Activated naive CD4-positive, alpha-beta T cell (primary cell): ENCODE results near the gene HOXD9.

Source experiments
- DNase-seq, 4 experiments: peaks; one replicate each; lab custom pipeline; 2025; lab: John Stamatoyannopoulos, UW

HOXD9 gene

GRCh38 chr2:176152350-176153181 is 30.0 kb downstream of the HOXD9 start:
- DNase-seq = no peak

DNA sequence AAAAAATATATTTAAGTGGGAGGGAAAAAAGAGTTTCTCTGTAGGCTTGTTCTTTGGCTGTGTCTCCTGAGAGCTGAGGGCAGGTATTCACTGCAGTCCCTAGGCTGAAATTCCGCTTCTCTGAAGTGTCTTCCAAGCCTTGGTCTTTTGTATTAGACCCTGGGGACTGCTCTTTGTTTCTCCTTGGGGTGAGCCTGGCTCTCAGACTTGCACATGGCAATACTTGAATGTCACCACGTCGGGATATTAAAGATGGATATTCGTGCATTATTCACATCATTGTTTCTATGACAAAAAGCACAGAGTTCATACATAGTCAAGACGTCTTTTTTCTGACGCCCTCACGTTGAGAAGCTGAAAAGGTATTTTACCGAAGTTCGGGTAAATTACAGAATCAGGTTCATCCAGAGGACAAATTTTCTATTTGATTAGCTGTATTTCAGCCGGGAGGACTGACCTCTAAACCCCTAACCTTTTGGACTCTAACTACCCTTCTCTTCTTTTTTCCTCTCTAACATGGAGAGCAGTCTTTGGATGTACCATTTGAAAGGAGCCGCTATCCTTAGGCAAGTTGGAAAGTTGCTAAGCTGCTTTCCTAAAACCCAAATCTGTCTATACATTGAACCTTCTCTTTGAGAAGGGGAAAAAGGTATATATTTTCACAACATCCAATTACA is 32.2 kb downstream of the HOXD9 start:
- no peak for DNase-seq

GRCh38 chr2:176155356-176156044 is 33.0 kb downstream of the HOXD9 start:
- no peak for DNase-seq

GRCh38 chr2:176156301-176156806 is 33.8 kb downstream of the HOXD9 start:
- DNase-seq = no peak

DNA sequence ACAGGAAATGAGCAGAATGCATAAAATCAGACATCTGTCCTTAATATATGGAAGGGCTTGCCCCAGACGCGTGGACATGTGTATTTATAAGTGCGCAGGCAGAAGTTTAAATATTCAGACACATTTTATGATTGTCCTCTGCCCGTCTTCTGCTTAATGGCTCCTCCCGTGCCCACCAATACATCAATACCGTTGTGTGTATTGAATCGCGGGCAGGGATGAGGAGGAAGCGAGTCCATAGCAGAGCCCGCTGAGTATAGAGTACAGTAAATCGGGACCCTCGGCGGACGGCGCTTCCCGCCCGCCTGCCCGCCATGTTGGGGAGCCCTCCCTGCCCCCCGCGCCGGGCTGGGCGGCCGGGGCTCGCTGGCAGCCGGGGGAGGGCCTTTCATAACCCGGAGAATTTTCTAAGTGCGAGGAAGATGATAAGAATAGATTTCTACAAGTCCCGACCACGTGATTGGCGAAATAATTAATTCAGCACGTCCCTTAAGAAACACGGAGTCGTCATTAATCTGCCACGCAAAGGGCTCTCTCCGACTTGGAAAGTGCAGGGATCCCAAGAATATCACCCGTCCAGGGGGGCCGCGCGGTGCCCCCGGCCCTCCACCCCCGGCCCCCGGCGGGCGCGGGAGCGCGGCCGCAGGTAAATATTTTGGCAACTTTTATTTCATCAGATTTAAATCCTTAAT is 34.4 kb downstream of the HOXD9 start, which contains the start of gene HOXD3:
Gene HOXD3, plus strand, starts transcription at position 501 of the 692 bp plus-strand sequence. CDS start 11,808 bp downstream, outside the sequence.
- no peak for DNase-seq

DNA sequence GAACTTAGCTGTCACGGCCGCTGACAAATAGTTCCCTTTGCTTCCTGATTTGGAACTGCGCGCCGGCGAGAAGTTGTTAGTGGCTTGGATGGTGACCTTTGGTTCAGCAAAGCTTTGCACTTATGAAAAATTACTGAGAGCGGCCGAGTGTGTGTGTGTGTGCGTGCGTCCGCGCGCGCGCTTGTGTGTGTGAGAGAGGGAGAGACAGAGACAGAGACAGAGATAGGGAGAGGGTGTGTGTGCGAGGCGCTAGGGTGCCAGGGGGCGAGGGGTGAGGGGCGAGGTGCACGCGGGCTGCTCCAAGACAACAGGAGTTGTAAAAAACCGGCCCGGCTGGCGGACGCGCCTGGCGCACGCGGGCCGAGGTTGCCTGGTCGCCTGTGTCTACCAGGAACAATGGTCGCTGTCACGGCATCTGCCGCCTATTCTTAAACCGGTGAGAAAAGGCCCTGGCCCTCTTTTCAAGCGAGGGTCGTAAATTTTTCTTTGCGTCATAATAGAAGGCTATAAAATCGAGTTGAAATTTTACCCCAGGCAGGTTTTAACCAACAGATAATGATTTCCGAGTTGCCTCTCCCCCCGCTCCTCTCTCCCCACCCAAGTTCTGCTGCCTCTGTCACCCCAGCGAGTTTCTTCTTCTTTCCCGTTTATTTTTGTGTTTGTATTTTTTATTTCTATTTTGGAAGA is 35.1 kb downstream of the HOXD9 start:
- DNase-seq = no peak

DNA sequence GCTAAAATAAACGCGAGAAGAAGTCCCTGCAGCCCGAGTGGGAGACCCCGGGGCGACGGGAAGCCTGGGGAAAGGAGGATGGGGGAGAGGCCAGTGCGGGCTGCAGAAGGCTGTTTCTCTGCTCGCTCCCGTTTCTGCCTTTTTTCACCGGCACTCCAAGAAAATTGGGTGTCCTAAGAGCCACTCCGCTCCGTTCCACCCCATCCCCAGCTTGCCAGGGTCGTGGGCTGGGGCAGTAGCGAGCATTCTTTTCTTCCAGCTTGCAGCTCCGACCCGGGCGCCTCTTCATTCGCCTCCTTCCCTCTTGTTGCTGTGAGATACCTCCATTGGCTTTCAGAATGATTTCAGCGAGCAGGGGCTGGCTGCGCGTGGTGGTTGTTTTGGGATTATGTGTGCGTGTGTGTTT is 35.7 kb downstream of the HOXD9 start:
- DNase-seq = no peak

GRCh38 chr2:176158855-176159662 is 36.5 kb downstream of the HOXD9 start:
- no peak for DNase-seq

DNA sequence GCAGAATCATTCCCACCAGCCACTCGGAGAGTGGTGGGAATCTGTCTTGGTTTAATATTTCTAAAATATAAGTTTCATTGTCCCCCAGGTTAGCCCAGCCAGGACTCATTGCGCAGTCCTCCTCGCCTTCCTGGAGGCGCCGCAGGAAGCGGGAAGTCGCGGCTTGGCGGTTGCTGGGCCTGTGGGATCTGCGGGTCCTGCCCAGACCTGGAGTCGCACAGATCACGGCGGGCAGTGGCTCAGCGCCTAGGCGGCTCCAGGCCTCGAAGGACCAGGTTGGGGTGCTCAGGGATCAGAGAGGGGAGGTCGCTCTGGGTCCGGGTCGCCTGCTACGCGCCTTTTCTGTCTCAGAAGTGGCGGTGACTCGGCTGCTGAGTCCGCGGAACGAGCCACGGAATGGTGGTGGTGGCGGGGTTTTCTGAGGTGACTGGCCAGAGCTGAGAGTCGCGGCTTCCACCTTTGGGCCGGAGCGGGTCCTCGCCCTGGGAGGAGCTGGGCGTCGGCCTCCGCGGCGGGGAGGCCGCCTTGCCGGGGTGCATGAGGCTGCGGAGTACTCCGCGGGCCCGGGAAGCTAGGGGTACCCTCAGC is 37.2 kb downstream of the HOXD9 start:
- DNase-seq = no peak

GRCh38 chr2:176160251-176160985 is 37.9 kb downstream of the HOXD9 start:
- no peak for DNase-seq

DNA sequence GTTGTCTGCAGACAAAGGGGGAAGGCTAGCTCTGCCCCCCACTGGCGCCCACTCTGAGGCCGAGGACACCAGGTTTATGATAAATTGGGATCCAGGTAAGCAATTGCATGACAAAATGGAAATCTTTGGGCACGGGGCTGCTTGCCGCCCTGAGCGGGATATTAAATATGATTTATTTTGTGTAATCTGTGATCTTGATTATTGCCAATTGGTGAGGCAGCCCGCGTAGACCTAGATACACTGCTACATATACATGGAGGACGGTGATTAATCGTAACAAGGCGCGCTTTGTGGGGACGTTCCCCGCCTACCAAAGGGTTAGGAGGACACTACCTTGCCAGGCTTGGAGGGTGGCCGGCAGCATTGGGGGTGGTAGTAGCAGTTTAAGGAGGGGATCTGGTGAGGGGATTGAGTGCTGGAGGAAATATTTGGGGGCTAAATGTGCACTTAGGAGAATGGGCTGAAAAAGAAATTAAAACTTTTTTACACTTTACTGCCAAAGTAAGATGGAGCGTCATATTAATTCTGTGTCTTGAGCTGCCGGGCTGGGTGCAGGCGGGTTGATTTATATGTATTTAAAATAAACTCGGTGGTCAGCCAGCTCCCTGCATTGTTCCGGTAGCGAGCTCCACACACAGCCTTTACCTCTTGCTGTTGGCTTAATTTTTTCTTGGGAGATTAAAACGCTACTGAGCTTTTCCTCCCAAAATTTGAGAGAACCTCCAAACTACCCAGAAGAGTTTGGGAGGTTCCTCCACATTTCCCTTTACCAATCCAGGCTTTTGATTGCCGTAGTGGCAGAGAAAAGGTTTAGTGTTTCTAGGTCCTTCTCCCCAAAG is 38.7 kb downstream of the HOXD9 start:
- no peak for DNase-seq

GRCh38 chr2:176161825-176162626 is 39.5 kb downstream of the HOXD9 start:
- no peak for DNase-seq

DNA sequence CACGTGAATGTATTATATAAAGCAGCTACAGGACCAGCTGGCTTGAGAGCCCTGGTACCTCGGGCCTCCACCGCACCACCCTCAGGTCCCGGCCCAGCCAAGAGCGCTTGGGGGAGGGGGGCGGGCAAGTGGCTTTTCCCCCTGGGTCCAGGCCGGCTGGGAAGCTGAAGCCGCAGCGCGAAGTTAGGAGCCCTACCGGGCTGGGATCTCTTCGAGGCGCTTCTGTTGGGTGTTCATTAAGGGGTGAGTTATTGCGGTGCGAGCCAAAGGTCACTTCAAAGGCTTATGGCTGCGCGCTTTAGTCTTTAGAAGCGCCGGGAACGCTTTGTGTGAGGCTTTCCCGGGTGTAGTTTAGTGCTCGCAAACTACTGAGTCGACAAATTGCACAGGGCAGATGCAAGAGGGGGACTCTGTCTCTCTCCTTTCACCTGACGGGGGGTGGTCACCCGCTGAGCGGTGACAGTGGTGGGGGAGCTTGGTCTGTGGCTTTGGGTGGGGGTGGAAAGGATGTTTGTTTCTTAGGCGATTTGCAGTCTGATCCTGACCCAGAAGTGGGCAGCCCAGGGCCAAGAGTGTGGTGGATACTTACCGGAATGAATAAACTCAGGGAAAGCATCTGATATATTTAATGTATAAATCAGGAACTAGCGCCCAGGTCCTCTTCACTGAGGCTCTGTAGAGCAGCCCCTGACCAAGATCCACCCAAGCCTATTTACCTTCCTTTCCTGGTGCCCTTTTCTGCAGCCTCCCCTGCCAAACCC is 40.6 kb downstream of the HOXD9 start:
- no peak for DNase-seq

DNA sequence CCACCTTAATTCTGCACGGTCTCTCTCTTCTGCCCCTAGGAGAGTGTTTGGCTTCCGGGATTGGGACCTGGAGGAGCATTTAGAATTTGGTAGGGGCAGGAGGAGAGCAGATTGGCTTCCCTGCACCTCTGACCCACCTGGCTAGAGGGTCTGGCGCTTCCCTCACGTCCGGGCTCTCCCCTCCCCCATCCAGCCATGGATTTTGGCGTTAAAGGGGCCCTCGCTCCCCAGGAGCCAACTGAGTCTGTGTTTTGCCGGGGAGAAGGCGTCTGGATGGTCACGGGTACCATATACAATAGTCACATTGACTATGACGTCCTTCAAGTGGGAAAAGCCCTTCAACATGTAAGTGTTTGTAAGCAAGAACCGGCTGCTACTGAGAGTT is 41.1 kb downstream of the HOXD9 start:
- DNase-seq = no peak

DNA sequence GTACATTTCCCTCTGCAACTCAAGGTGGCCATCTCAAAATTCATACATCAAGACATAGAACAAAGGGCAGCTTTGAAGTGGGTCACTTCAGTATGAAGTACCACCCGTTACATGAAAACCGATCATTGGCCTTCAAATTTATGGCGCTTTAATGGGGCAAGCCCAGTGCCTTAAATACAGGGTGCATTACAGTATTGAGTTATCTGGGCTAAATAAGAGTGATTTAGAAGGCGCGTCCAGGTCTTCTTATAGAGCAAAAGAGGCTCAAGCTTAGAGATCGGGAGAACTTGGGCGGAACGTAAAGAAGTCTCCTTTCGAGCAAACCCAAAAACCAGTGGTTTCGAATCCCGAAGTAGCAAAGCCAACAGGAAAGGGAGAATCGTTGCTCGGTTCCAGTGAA is 41.7 kb downstream of the HOXD9 start:
- DNase-seq = no peak

DNA sequence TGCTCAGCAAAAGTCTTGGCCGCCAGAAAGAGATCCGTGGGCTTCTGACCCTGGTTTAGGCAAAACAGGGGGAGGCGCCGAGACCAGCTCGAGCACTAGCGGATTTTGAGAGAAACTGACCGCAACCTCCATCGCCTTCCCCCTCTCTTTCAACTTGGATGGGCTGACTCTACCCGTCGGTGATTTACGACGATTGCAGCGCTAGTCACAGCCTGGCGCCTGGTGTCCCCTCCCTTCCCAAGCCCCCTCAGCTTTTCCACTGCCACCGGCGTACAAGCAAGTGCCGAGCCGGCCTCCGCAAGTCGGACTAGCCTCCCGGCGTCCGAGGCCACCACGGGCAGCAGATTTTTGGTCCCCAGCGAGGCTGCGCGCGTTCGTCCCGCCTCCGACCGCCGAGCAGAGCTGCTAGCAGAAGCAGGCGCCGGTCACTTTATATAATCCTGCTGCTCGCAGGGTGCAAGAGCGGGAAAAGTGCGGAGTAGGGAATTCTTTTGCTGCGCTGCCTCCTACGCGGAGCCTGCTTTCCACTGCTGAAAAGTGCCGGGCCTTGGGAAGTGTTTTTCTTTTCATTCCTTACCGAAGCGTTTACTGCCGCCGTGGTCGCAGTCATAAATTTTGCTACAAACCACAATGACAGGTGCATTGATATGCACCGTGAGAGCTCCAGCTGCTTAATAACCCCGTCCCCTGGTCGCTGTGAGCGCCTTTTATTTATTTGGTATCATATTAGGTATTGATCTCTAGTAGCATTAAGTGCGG is 42.3 kb downstream of the HOXD9 start:
- DNase-seq = no peak
